ENCODE measurements around the gene PUM2. TPM values are rescaled to one million over a fixed set of nuclear protein-coding genes. Genes with fewer than 3 reads are reported as not detected.

PUM2 gene
- total RNA-seq, 1 experiment from 2014 or later, result 105 TPM

- Histone ChIP-seq H3K79me2 (ENCODE audit: insufficient read depth, low read length) (peaks cover 94% of the 10 kb centered on the region), H3K27ac (ENCODE audit: low read depth, low read length) (no peak overlapping the region), H3K4me3 (replicated peaks in 1 of 2; ENCODE audit: low read depth in 1 of 2, low read length in 2 of 2) (no peak overlapping the region), H3K9me2 (ENCODE audit: insufficient read depth) (no peaks in the 10 kb centered on the region), H3K27me3 (ENCODE audit: insufficient read depth, low read length) (no peaks in the 10 kb centered on the region), H3K36me3 (ENCODE audit: control insufficient read depth in 1 of 2, insufficient read depth in 2 of 2, low read length in 2 of 2) (peaks cover 13 to 15% of the 10 kb centered on the region in 2 experiments; a peak in 3 of 4 replicates), H3K9ac (ENCODE audit: low read length) (no peak overlapping the region), H3K4me2 (ENCODE audit: low read length) (no peak overlapping the region), H2AFZ (ENCODE audit: low read depth, low read length, poor library complexity, severe bottlenecking) (no peak overlapping the region), H4K20me1 (ENCODE audit: insufficient read depth) (peaks cover 26% of the 10 kb centered on the region), H3K4me1 (ENCODE audit: control insufficient read depth in 1 of 2, insufficient read depth in 2 of 2, low read length in 2 of 2) (peaks cover 0 to 4% of the 10 kb centered on the region in 2 experiments; a peak in 1 of 4 replicates), H3K9me3 (ENCODE audit: control insufficient read depth in 1 of 2, insufficient read depth in 1 of 2, low read depth in 1 of 2, low read length in 2 of 2) (no peaks in the 10 kb centered on the region)
- RAD21 ChIA-PET (ENCODE audit: low non-redundant PET in 1 of 2, low total read pairs in 2 of 2, uncharacterized antibody in 2 of 2, unreplicated experiment in 2 of 2), result no interaction called here
- ATAC-seq (no peak), DNase-seq (ENCODE audit: low read depth, low spot score) (no peak)
- CTCF ChIA-PET, result interaction anchor here (1.4 kb wide), 1 partner anchor 10 kb away, joined by 7 read pairs; no protein-coding TSS in a partner anchor
- intact Hi-C loops (cut with micrococcal nuclease), result no loop called here
- POLR2A ChIA-PET, result interaction anchor here (1.2 kb wide), 1 partner anchor 10 kb away, joined by 4 read pairs; no protein-coding TSS in a partner anchor
- TF ChIP-seq, protein P1, sequence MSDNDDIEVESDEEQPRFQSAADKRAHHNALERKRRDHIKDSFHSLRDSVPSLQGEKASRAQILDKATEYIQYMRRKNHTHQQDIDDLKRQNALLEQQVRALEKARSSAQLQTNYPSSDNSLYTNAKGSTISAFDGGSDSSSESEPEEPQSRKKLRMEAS (IDR thresholded peaks at IDR 0.05), result no peak
- TF ChIP-seq, protein P2, sequence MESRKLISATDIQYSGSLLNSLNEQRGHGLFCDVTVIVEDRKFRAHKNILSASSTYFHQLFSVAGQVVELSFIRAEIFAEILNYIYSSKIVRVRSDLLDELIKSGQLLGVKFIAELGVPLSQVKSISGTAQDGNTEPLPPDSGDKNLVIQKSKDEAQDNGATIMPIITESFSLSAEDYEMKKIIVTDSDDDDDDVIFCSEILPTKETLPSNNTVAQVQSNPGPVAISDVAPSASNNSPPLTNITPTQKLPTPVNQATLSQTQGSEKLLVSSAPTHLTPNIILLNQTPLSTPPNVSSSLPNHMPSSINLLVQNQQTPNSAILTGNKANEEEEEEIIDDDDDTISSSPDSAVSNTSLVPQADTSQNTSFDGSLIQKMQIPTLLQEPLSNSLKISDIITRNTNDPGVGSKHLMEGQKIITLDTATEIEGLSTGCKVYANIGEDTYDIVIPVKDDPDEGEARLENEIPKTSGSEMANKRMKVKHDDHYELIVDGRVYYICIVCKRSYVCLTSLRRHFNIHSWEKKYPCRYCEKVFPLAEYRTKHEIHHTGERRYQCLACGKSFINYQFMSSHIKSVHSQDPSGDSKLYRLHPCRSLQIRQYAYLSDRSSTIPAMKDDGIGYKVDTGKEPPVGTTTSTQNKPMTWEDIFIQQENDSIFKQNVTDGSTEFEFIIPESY (IDR thresholded peaks at IDR 0.05; ENCODE audit: extremely low read depth, insufficient replicate concordance, low read length), result no peak
- TF ChIP-seq YY1 (IDR thresholded peaks at IDR 0.05; ENCODE audit: extremely low read depth, insufficient replicate concordance, low read depth, low read length), result no peak
- TF ChIP-seq SP1 (IDR thresholded peaks at IDR 0.05; ENCODE audit: low read depth), result no peak
- TF ChIP-seq CTCF (IDR thresholded peaks at IDR 0.05 in 2 of 3, conservative IDR thresholded peaks at IDR 0.05 in 1 of 3; ENCODE audit: borderline replicate concordance in 1 of 3, insufficient read depth in 1 of 3, low read depth in 2 of 3, low read length in 2 of 3), result no peak
- TF ChIP-seq EZH2 (IDR thresholded peaks at IDR 0.05), result no peak
- TF ChIP-seq ELF1 (IDR thresholded peaks at IDR 0.05; ENCODE audit: borderline replicate concordance, low read depth), result no peak
- TF ChIP-seq ZFX (IDR thresholded peaks at IDR 0.05), result no peak
- no peak for TF ChIP-seq POLR2A (IDR thresholded peaks at IDR 0.05; ENCODE audit: borderline replicate concordance, extremely low read depth, insufficient read depth, insufficient read length)
- TF ChIP-seq TCF7L2 (IDR thresholded peaks at IDR 0.05; ENCODE audit: borderline replicate concordance, extremely low read depth, insufficient read depth, insufficient read length), result no peak
- TF ChIP-seq POLR2AphosphoS5 (IDR thresholded peaks at IDR 0.05; ENCODE audit: low read depth, low read length), result no peak
- TF ChIP-seq JUND (IDR thresholded peaks at IDR 0.05), result no peak
- no peak for TF ChIP-seq EZH2phosphoT487 (IDR thresholded peaks at IDR 0.05; ENCODE audit: borderline replicate concordance)
- TF ChIP-seq RAD21 (IDR thresholded peaks at IDR 0.05; ENCODE audit: low read depth), result no peak
- no peak for TF ChIP-seq ATF3 (IDR thresholded peaks at IDR 0.05)
- no peak for TF ChIP-seq CBX3 (IDR thresholded peaks at IDR 0.05; ENCODE audit: low read depth)
- TF ChIP-seq EGR1 (IDR thresholded peaks at IDR 0.05; ENCODE audit: low read depth), result no peak
- no peak for TF ChIP-seq FOSL1 (IDR thresholded peaks at IDR 0.05; ENCODE audit: low read depth)
- no peak for TF ChIP-seq CEBPB (IDR thresholded peaks at IDR 0.05; ENCODE audit: low read depth)
- no TSS peak for BruUV-seq (replicated peaks)
Observed at GRCh38 chr2:20300656-20301055, 50.0 kb downstream of the PUM2 start.

Measured in HCT116 (cell line).